Adrenal gland (tissue), 5 donors: ENCODE measurements around the gene ZSWIM4.

Source experiments
- POLR2A ChIP-seq, 2 donors: fragments of 450-650 bp; IDR thresholded peaks; one replicate each; pipeline ENCODE4 v1.6.1; 2017; ENCODE audit warnings: antibody characterized with exemption in 2 of 2, mild to moderate bottlenecking in 2 of 2, moderate library complexity in 1 of 2
- TF ChIP-seq, protein P1 (sequence below), 6 experiments: fragments of 450-650 bp in 4 of 6; fragments of 200-600 bp in 2 of 6; sonication (generic) in 1 of 6; IDR thresholded peaks; 1 replicate in 5 of 6; 2 replicates in 1 of 6; pipeline versions ENCODE4 v1.5.1 to v1.8.0; 2016 to 2021; ENCODE audit warnings: antibody characterized with exemption in 6 of 6, mild to moderate bottlenecking in 2 of 6, moderate library complexity in 1 of 6
- donor health status: DM: no; HTN: no; CAD: no.

DNA sequence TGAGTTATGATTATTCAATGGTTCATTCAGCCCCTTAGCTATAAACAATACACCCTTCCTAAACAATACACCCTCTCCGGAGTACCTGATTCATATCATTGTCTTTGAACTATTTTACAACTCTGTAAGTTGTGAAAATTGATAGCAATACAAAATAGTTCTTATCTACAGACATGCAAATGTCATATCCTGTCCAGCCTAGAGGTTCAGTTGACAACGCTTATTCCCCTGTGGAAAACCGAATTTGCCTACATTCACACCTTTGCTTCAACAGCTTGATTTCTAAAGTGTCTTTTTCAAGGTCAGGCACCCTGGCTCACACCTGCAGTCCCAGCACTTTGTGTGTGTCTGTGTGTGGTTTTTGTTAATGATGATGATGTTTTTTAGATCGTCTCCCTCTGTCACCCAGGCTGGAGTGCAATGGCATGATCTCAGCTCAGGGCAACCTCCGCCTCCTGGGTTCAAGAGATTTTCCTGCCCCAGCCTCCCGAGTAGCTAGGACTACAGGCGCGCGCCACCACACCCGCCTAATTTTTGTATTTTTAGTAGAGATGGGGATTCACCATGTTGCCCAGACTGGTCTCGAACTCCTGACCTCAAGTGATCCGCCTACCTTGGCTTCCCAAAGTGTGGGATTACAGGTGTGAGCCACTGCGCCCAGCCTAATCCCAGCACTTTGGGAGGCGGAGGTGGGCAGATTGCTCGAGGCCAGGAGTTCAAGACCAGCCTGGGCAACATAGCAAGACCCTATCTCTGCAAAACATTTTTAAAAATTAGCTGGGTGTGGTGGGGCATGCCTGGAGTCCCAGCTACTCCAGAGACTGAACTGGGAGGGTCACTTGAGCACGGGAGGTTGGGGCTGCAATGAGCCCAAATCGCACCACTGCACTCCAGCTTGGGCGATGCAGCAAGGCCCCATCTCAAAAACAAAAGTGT, 11.4 kb upstream of the ZSWIM4 start:
- TF ChIP-seq, protein P1, sequence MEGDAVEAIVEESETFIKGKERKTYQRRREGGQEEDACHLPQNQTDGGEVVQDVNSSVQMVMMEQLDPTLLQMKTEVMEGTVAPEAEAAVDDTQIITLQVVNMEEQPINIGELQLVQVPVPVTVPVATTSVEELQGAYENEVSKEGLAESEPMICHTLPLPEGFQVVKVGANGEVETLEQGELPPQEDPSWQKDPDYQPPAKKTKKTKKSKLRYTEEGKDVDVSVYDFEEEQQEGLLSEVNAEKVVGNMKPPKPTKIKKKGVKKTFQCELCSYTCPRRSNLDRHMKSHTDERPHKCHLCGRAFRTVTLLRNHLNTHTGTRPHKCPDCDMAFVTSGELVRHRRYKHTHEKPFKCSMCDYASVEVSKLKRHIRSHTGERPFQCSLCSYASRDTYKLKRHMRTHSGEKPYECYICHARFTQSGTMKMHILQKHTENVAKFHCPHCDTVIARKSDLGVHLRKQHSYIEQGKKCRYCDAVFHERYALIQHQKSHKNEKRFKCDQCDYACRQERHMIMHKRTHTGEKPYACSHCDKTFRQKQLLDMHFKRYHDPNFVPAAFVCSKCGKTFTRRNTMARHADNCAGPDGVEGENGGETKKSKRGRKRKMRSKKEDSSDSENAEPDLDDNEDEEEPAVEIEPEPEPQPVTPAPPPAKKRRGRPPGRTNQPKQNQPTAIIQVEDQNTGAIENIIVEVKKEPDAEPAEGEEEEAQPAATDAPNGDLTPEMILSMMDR (IDR thresholded peaks at IDR 0.05) = no peak
- no peak for TF ChIP-seq POLR2A (IDR thresholded peaks at IDR 0.05)
